Chondrocyte (in vitro differentiated cells): Measurements from ENCODE around the gene ASXL1. TPM values are rescaled to one million over a fixed set of nuclear protein-coding genes. Genes with fewer than 3 reads are reported as not detected.
A peak's percentile ranks its signal among the peaks of the same experiment; 100 is the strongest.

ENCODE experiments used
- DNase-seq: peaks from one replicate; pipeline ENCODE4 v3.0.0; 2021; ENCODE audit warnings: mixed read lengths, low spot score
- H3K27ac Mint-ChIP-seq: one replicate; pipeline ENCODE4 v1.8.0; 2021; ENCODE audit warnings: mild to moderate bottlenecking, moderate library complexity, mixed read lengths; ENCODE audit not compliant: unreplicated experiment
- H3K27me3 Mint-ChIP-seq: 2 replicates; pipeline ENCODE4 v1.8.0; 2021; ENCODE audit warnings: low read depth, mixed read lengths
- H3K36me3 Mint-ChIP-seq: 2 replicates; pipeline ENCODE4 v1.8.0; 2021; ENCODE audit warnings: low read depth, mixed read lengths
- H3K4me1 Mint-ChIP-seq: 2 replicates; pipeline ENCODE4 v1.8.0; 2021; ENCODE audit warnings: low read depth, mild to moderate bottlenecking, mixed read lengths
- H3K4me3 Mint-ChIP-seq: one replicate; pipeline ENCODE4 v1.8.0; 2021; ENCODE audit warnings: mild to moderate bottlenecking, moderate library complexity, mixed read lengths; ENCODE audit not compliant: unreplicated experiment
- H3K9me3 Mint-ChIP-seq: 2 replicates; pipeline ENCODE4 v1.8.0; 2021; ENCODE audit warnings: low read depth, mixed read lengths
- CTCF ChIP-seq: fragments of 200-600 bp; sonication (generic); IDR thresholded peaks from 2 replicates; pipeline ENCODE4 v1.5.0; 2021; ENCODE audit warnings: antibody characterized with exemption, mild to moderate bottlenecking, moderate library complexity
- total RNA-seq: library from RNA; stranded (reverse); gene quantifications from 3 replicates; pipeline ENCODE4 v1.2.1, GENCODE V29; 2021

ASXL1 gene
- total RNA-seq, 1 donor from 2014 or later, result 92.6 TPM

- TF ChIP-seq CTCF, result no peak
- H3K27me3 Mint-ChIP-seq, result no peaks in the 10 kb centered on the region
- H3K36me3 Mint-ChIP-seq, result peaks cover 9% of the 10 kb centered on the region
- peaks cover 24% of the 10 kb centered on the region for H3K4me1 Mint-ChIP-seq
- H3K4me3 Mint-ChIP-seq, result no peak overlapping the region
- no peaks in the 10 kb centered on the region for H3K9me3 Mint-ChIP-seq
- no peak for DNase-seq
- H3K27ac Mint-ChIP-seq, result peak overlapping the region; percentile 89
Measured at GRCh38 chr20:32325706-32326503, 32.2 kb upstream of the ASXL1 start.

GRCh38 chr20:32326504-32326845, 31.7 kb upstream of the ASXL1 start:
- no peak overlapping the region for H3K4me3 Mint-ChIP-seq
- peaks cover 10% of the 10 kb centered on the region for H3K36me3 Mint-ChIP-seq
- H3K9me3 Mint-ChIP-seq, result no peaks in the 10 kb centered on the region
- peaks cover 24% of the 10 kb centered on the region for H3K4me1 Mint-ChIP-seq
- H3K27me3 Mint-ChIP-seq, result no peaks in the 10 kb centered on the region
- DNase-seq, result no peak
- peak overlapping the region; percentile 89 for H3K27ac Mint-ChIP-seq
- no peak for TF ChIP-seq CTCF

- no peaks in the 10 kb centered on the region for H3K27me3 Mint-ChIP-seq
- no peak for TF ChIP-seq CTCF
- H3K9me3 Mint-ChIP-seq, result no peaks in the 10 kb centered on the region
Measured at GRCh38 chr20:32327087-32327681, 30.9 kb upstream of the ASXL1 start.

GRCh38 chr20:32329817-32330554, 28.1 kb upstream of the ASXL1 start:
- TF ChIP-seq CTCF, result no peak

More at GRCh38 chr20:32327087-32327681, 30.9 kb upstream of the ASXL1 start:
- DNase-seq, result no peak
- H3K36me3 Mint-ChIP-seq, result peaks cover 16% of the 10 kb centered on the region
- peak overlapping the region; percentile 10 for H3K4me3 Mint-ChIP-seq
- peak overlapping the region; percentile 89 for H3K27ac Mint-ChIP-seq
- peaks cover 31% of the 10 kb centered on the region for H3K4me1 Mint-ChIP-seq

GRCh38 chr20:32330555-32330897, 27.6 kb upstream of the ASXL1 start:
- no peak for DNase-seq
- Mint-ChIP-seq H3K4me1 (peaks cover 49% of the 10 kb centered on the region), H3K27me3 (no peaks in the 10 kb centered on the region), H3K4me3 (no peak overlapping the region), H3K27ac (no peak overlapping the region), H3K9me3 (no peaks in the 10 kb centered on the region), H3K36me3 (peaks cover 19% of the 10 kb centered on the region)
- TF ChIP-seq CTCF, result no peak

More at GRCh38 chr20:32329817-32330554, 28.1 kb upstream of the ASXL1 start:
- H3K27me3 Mint-ChIP-seq, result no peaks in the 10 kb centered on the region
- no peaks in the 10 kb centered on the region for H3K9me3 Mint-ChIP-seq
- peaks cover 49% of the 10 kb centered on the region for H3K4me1 Mint-ChIP-seq
- DNase-seq, result no peak
- H3K4me3 Mint-ChIP-seq, result no peak overlapping the region
- H3K27ac Mint-ChIP-seq, result no peak overlapping the region
- peaks cover 19% of the 10 kb centered on the region for H3K36me3 Mint-ChIP-seq
